Measurements from ENCODE around the gene GPR137C. TPM values are rescaled to one million over a fixed set of nuclear protein-coding genes. Genes with fewer than 3 reads are reported as not detected.

GPR137C gene
- total and polyA plus RNA-seq, 2 of the 8 experiments (the other 6 are each of a cell fraction or from before 2014, with no cell fraction given) = 2.7 to 4.3 TPM

GRCh38 chr14:52551205-52551604, 1.4 kb upstream of the GPR137C start (continued):
- TF ChIP-seq E2F6 (IDR thresholded peaks at IDR 0.05) (no peak), SIN3A (conservative IDR thresholded peaks at IDR 0.05 in 1 of 2, IDR thresholded peaks at IDR 0.05 in 1 of 2; ENCODE audit: low read depth in 1 of 2, low read length in 2 of 2) (no peak)
